GM23248 (cell line): ENCODE data around the gene CAPS. TPM values are rescaled to one million over a fixed set of nuclear protein-coding genes. Genes with fewer than 3 reads are reported as not detected.

Source experiments
- DNase-seq: peaks from one replicate; pipeline ENCODE4 v3.0.0-alpha.2; 2015
- H2AFZ ChIP-seq: fragments of 200-600 bp; sonication (generic); 2 replicates; pipeline ENCODE4 v1.6.1; 2016; ENCODE audit warnings: antibody characterized with exemption
- H3F3A ChIP-seq: fragments of 200-600 bp; sonication (generic); 2 replicates; pipeline ENCODE4 v1.6.1; 2016; ENCODE audit warnings: mild to moderate bottlenecking, antibody characterized with exemption, mixed run types; ENCODE audit not compliant: insufficient read depth
- H3K27ac ChIP-seq: fragments of 200-600 bp; sonication (generic); 2 replicates; pipeline ENCODE4 v1.5.1; 2016; ENCODE audit warnings: mild to moderate bottlenecking
- H3K27me3 ChIP-seq: fragments of 200-600 bp; sonication (generic); replicated peaks from 2 replicates; pipeline ENCODE4 v1.6.1; 2016; ENCODE audit warnings: mild to moderate bottlenecking; ENCODE audit not compliant: insufficient read depth
- H3K36me3 ChIP-seq: fragments of 200-600 bp; sonication (generic); 2 replicates; pipeline ENCODE4 v1.6.1; 2016; ENCODE audit warnings: low read depth, mild to moderate bottlenecking
- H3K4me1 ChIP-seq: fragments of 200-600 bp; sonication (generic); 2 replicates; pipeline ENCODE4 v1.6.1; 2016; ENCODE audit warnings: mild to moderate bottlenecking; ENCODE audit not compliant: insufficient read depth
- H3K4me2 ChIP-seq: fragments of 200-600 bp; sonication (generic); one replicate; pipeline ENCODE4 v1.6.1; 2016; ENCODE audit warnings: mild to moderate bottlenecking; ENCODE audit not compliant: unreplicated experiment
- H3K4me3 ChIP-seq: fragments of 200-600 bp; sonication (generic); 2 replicates; pipeline ENCODE4 v1.5.1; 2016; ENCODE audit warnings: mild to moderate bottlenecking
- H3K79me2 ChIP-seq: fragments of 200-600 bp; sonication (generic); 2 replicates; pipeline ENCODE4 v1.6.1; 2016; ENCODE audit warnings: mild to moderate bottlenecking; ENCODE audit not compliant: insufficient read depth
- H3K9ac ChIP-seq: fragments of 200-600 bp; sonication (generic); 2 replicates; pipeline ENCODE4 v1.6.1; 2016; ENCODE audit warnings: mild to moderate bottlenecking
- H3K9me2 ChIP-seq: fragments of 200-600 bp; sonication (generic); 2 replicates; pipeline ENCODE4 v1.6.1; 2016; ENCODE audit warnings: mixed run types, mild to moderate bottlenecking, moderate library complexity; ENCODE audit not compliant: insufficient read depth
- H3K9me3 ChIP-seq: fragments of 200-600 bp; sonication (generic); one replicate; pipeline ENCODE4 v1.6.1; 2017; ENCODE audit warnings: low read depth
- H4K20me1 ChIP-seq: fragments of 200-600 bp; sonication (generic); 2 replicates; pipeline ENCODE4 v1.6.0; 2016; ENCODE audit not compliant: insufficient read depth
- EZH2 ChIP-seq: fragments of 200-600 bp; sonication (generic); IDR thresholded peaks from 2 replicates; pipeline ENCODE4 v1.6.1; 2018; ENCODE audit warnings: antibody characterized with exemption, mild to moderate bottlenecking; ENCODE audit not compliant: insufficient read depth, poor library complexity, severe bottlenecking
- EZH2phosphoT487 ChIP-seq: fragments of 200-600 bp; sonication (generic); IDR thresholded peaks from 2 replicates; pipeline ENCODE4 v1.6.1; 2018; ENCODE audit warnings: antibody characterized with exemption, moderate library complexity, mild to moderate bottlenecking, low read depth; ENCODE audit not compliant: insufficient read depth
- WGBS, 2 experiments: methylation state at CpG; one replicate each; pipeline ENCODE4 v1.1.6; 2015 to 2017; ENCODE audit warnings: low lambda C conversion rate in 2 of 2, low coverage in 1 of 2; ENCODE audit errors: missing lambda C conversion rate in 2 of 2; 5-methylcytosine and 5-hydroxymethylcytosine counted together
- in situ Hi-C: fragments of 300-500 bp; cut with MboI; formaldehyde crosslinking; loops from 2 replicates; pipeline ENCODE4 v1.15.0; 2020
- polyA plus RNA-seq: library from polyadenylated mRNA; unstranded; fragments of >200 nt; fragmentation: Nextera tagmentation; extraction: Ambion mirVana; gene quantifications from 2 replicates; pipeline ENCODE4 v1.2.1, GENCODE V29; 2016
- total RNA-seq: library from RNA; depleted of rRNA; stranded (reverse); fragments of >200 nt; shearing (Covaris generic); gene quantifications from 2 replicates; pipeline ENCODE4 v1.2.3, GENCODE V29; 2014

The CAPS gene
- total and polyA plus RNA-seq, 2 experiments from 2014 or later: 6.7 to 16.1 TPM

- H3K9me3 ChIP-seq: no peaks in the 10 kb centered on the region
- no peak overlapping the region for H2AFZ ChIP-seq
- H3K9me2 ChIP-seq: no peaks in the 10 kb centered on the region
- H3K27ac ChIP-seq: no peak overlapping the region
- H3K4me3 ChIP-seq: no peak overlapping the region
- H3K9ac ChIP-seq: no peak overlapping the region
- H3K4me2 ChIP-seq: no peak overlapping the region
- TF ChIP-seq EZH2phosphoT487: no peak
- TF ChIP-seq EZH2: no peak
- 0 out of 2 replicates have a peak, but pooled peaks cover 3% of the 10 kb centered on the region for H3K36me3 ChIP-seq
- H3K79me2 ChIP-seq: peaks cover 100% of the 10 kb centered on the region
- no peaks in the 10 kb centered on the region for H4K20me1 ChIP-seq
- 92 to 100% methylated on average over 3 of the region's 3 CpGs for WGBS, 2 experiments
- in situ Hi-C loops: no loop called here
- no peak for DNase-seq
- H3K27me3 ChIP-seq: no peaks in the 10 kb centered on the region
- H3K4me1 ChIP-seq: peaks cover 46% of the 10 kb centered on the region
- peaks cover 54% of the 10 kb centered on the region for H3F3A ChIP-seq
Observed at GRCh38 chr19:5950741-5951140, 36.7 kb downstream of the CAPS start.

- Histone ChIP-seq H3K9me3 (no peaks in the 10 kb centered on the region), H3K9ac (no peak overlapping the region), H3K36me3 (0 out of 2 replicates have a peak, but pooled peaks cover 3% of the 10 kb centered on the region), H2AFZ (no peak overlapping the region), H3K4me3 (no peak overlapping the region), H3K4me1 (peaks cover 46% of the 10 kb centered on the region), H3K27ac (no peak overlapping the region), H3F3A (peaks cover 61% of the 10 kb centered on the region), H3K4me2 (no peak overlapping the region), H3K79me2 (peaks cover 100% of the 10 kb centered on the region), H4K20me1 (no peaks in the 10 kb centered on the region), H3K9me2 (no peaks in the 10 kb centered on the region), H3K27me3 (no peaks in the 10 kb centered on the region)
- in situ Hi-C loops: no loop called here
- no peak for DNase-seq
- TF ChIP-seq EZH2phosphoT487 (no peak), EZH2 (no peak)
- WGBS, 2 experiments: 89 to 90% methylated on average over 19 of the region's 19 CpGs
Observed at GRCh38 chr19:5951338-5951861, 37.3 kb downstream of the CAPS start.

GRCh38 chr19:5952193-5953029 is 38.4 kb downstream of the CAPS start:
- Histone ChIP-seq H3K4me2 (peak overlapping the region; percentile 56), H3K27me3 (no peaks in the 10 kb centered on the region), H3K9ac (peak overlapping the region; percentile 64), H3K36me3 (0 out of 2 replicates have a peak, but pooled peaks cover 3% of the 10 kb centered on the region), H4K20me1 (no peaks in the 10 kb centered on the region), H3K9me2 (no peaks in the 10 kb centered on the region), H3K9me3 (no peaks in the 10 kb centered on the region), H3K4me1 (peaks cover 40% of the 10 kb centered on the region), H2AFZ (no peak overlapping the region), H3K4me3 (no peak overlapping the region), H3F3A (peaks cover 59% of the 10 kb centered on the region), H3K79me2 (peaks cover 100% of the 10 kb centered on the region), H3K27ac (peak overlapping the region; percentile 88)
- TF ChIP-seq EZH2phosphoT487 (no peak), EZH2 (no peak)
- WGBS, 2 experiments: 69 to 70% methylated on average over 18 of the region's 18 CpGs
- DNase-seq: no peak
- in situ Hi-C loops: no loop called here

GRCh38 chr19:5953030-5953589 is 39.1 kb downstream of the CAPS start:
- Histone ChIP-seq H3F3A (peaks cover 55% of the 10 kb centered on the region), H2AFZ (peak overlapping the region; percentile 18; the same call in 1 of the 2 replicates), H3K9ac (peak overlapping the region; percentile 64), H3K27me3 (no peaks in the 10 kb centered on the region), H3K36me3 (0 out of 2 replicates have a peak, but pooled peaks cover 3% of the 10 kb centered on the region), H3K79me2 (peaks cover 100% of the 10 kb centered on the region), H3K4me2 (peak overlapping the region; percentile 56), H3K4me3 (peak overlapping the region; percentile 35), H3K9me3 (no peaks in the 10 kb centered on the region), H3K4me1 (peaks cover 35% of the 10 kb centered on the region), H4K20me1 (0 out of 2 replicates have a peak, but pooled peaks cover 4% of the 10 kb centered on the region), H3K27ac (peak overlapping the region; percentile 88), H3K9me2 (no peaks in the 10 kb centered on the region)
- in situ Hi-C loops: no loop called here
- peak; percentile 32 for DNase-seq
- TF ChIP-seq EZH2 (no peak), EZH2phosphoT487 (no peak)
- 40 to 42% methylated on average over 5 of the region's 5 CpGs for WGBS, 2 experiments
